Measurements from ENCODE around the gene TRIM14.

GRCh38 chr9:98127226-98127625 is 8.2 kb upstream of the TRIM14 start:
- TF ChIP-seq POLR2A (IDR thresholded peaks at IDR 0.05; ENCODE audit: extremely low read depth, insufficient read length) (no peak), CTCF (IDR thresholded peaks at IDR 0.05; ENCODE audit: low read depth, low read length) (no peak), MAX (IDR thresholded peaks at IDR 0.05; ENCODE audit: low read depth, low read length) (no peak), MYC (IDR thresholded peaks at IDR 0.05; ENCODE audit: low read depth, low read length) (no peak)
